Activated T-helper 1 cell treated with anti-CD3 and anti-CD28 coated beads, Interleukin-12 subunit alpha, Interleukin-12 subunit beta, Interleukin-2, Interleukin-4 antibody, amounts not matched to agents 30 ng/mL and 10 ng/mL and 1 ng/mL, durations not matched to agents 14 hours and 24 hours and 36 hours (primary cell): Measurements from ENCODE around the gene MED12L. TPM values are rescaled to one million over a fixed set of nuclear protein-coding genes. Genes with fewer than 3 reads are reported as not detected.
A peak's percentile ranks its signal among the peaks of the same experiment; 100 is the strongest.
"Not testable (repeated sequence)": the region's sequence is repeated elsewhere in the genome, so short reads cannot be mapped to it uniquely, and the experiment has no call there.

Source experiments
- DNase-seq: peaks from one replicate; pipeline ENCODE4 v3.0.0; 2021; ENCODE audit warnings: low spot score
- H3K27ac Mint-ChIP-seq: one replicate; pipeline ENCODE4 v1.8.0; 2021; ENCODE audit warnings: mild to moderate bottlenecking, mixed read lengths
- H3K27me3 Mint-ChIP-seq: one replicate; pipeline ENCODE4 v1.8.0; 2022; ENCODE audit warnings: mild to moderate bottlenecking, moderate library complexity, mixed read lengths; ENCODE audit not compliant: insufficient read depth
- H3K36me3 Mint-ChIP-seq: one replicate; pipeline ENCODE4 v1.8.0; 2021; ENCODE audit warnings: low read depth, mixed read lengths
- H3K4me1 Mint-ChIP-seq: one replicate; pipeline ENCODE4 v1.8.0; 2021; ENCODE audit warnings: low read depth, mixed read lengths
- H3K4me3 Mint-ChIP-seq: one replicate; pipeline ENCODE4 v1.8.0; 2021; ENCODE audit warnings: mild to moderate bottlenecking, moderate library complexity, mixed read lengths
- H3K9me3 Mint-ChIP-seq: one replicate; pipeline ENCODE4 v1.8.0; 2021; ENCODE audit warnings: mixed read lengths
- intact Hi-C: fragments of 100-400 bp; cut with micrococcal nuclease; formaldehyde crosslinking; loops from one replicate; pipeline ENCODE4 v1.15.1; 2024
- total RNA-seq: library from RNA; stranded (reverse); gene quantifications from 2 replicates; pipeline ENCODE4 v1.2.3, GENCODE V29; 2022

MED12L gene
- total RNA-seq, 1 donor from 2014 or later: 5.1 TPM

GRCh38 chr3:151234825-151235224 is 149.4 kb downstream of the MED12L start:
- Mint-ChIP-seq H3K4me3 (no peak overlapping the region), H3K27ac (no peak overlapping the region), H3K4me1 (peaks cover 20% of the 10 kb centered on the region), H3K9me3 (no peaks in the 10 kb centered on the region), H3K27me3 (peaks cover 4% of the 10 kb centered on the region), H3K36me3 (peaks cover 3% of the 10 kb centered on the region)
- DNase-seq: no peak
- intact Hi-C loops: no loop called here

- no peak overlapping the region for H3K4me3 Mint-ChIP-seq
- intact Hi-C loops: no loop called here
- peaks cover 4% of the 10 kb centered on the region for H3K27me3 Mint-ChIP-seq
- peaks cover 2% of the 10 kb centered on the region for H3K36me3 Mint-ChIP-seq
- no peak for DNase-seq
- peaks cover 13% of the 10 kb centered on the region for H3K4me1 Mint-ChIP-seq
- H3K9me3 Mint-ChIP-seq: no peaks in the 10 kb centered on the region
- no peak overlapping the region for H3K27ac Mint-ChIP-seq
Measured at GRCh38 chr3:151236316-151236715, 150.9 kb downstream of the MED12L start.

GRCh38 chr3:151236736-151237135 is 151.3 kb downstream of the MED12L start:
- Mint-ChIP-seq H3K27ac (no peak overlapping the region), H3K27me3 (peaks cover 4% of the 10 kb centered on the region)
- intact Hi-C loops: no loop called here

GRCh38 chr3:151242006-151242405 is 156.5 kb downstream of the MED12L start:
- H3K36me3 Mint-ChIP-seq, H3K4me1 Mint-ChIP-seq, H3K4me3 Mint-ChIP-seq, intact Hi-C loops, H3K27me3 Mint-ChIP-seq, H3K9me3 Mint-ChIP-seq, DNase-seq, H3K27ac Mint-ChIP-seq: not testable (repeated sequence)

More at GRCh38 chr3:151236736-151237135, 151.3 kb downstream of the MED12L start:
- Mint-ChIP-seq H3K4me1 (peaks cover 10% of the 10 kb centered on the region), H3K9me3 (no peaks in the 10 kb centered on the region), H3K36me3 (peaks cover 3% of the 10 kb centered on the region), H3K4me3 (no peak overlapping the region)
- no peak for DNase-seq

- Mint-ChIP-seq H3K4me1 (no peaks in the 10 kb centered on the region), H3K36me3 (peaks cover 16% of the 10 kb centered on the region), H3K9me3 (no peaks in the 10 kb centered on the region), H3K4me3 (no peak overlapping the region), H3K27ac (no peak overlapping the region), H3K27me3 (peaks cover 31% of the 10 kb centered on the region)
- intact Hi-C loops: loop anchor here (2.0 kb wide), 1 partner anchor 18 kb away; no protein-coding TSS in a partner anchor
- no peak for DNase-seq
Measured at GRCh38 chr3:151248772-151249337, 163.4 kb downstream of the MED12L start.

GRCh38 chr3:151256749-151257148 is 171.3 kb downstream of the MED12L start:
- no peaks in the 10 kb centered on the region for H3K4me1 Mint-ChIP-seq
- H3K36me3 Mint-ChIP-seq: peaks cover 9% of the 10 kb centered on the region
- no peak for DNase-seq
- H3K4me3 Mint-ChIP-seq: no peak overlapping the region
- intact Hi-C loops: loop anchor here (2.0 kb wide), 1 partner anchor 16 kb away; no protein-coding TSS in a partner anchor
- peaks cover 17% of the 10 kb centered on the region for H3K27me3 Mint-ChIP-seq
- H3K9me3 Mint-ChIP-seq: no peaks in the 10 kb centered on the region
- H3K27ac Mint-ChIP-seq: no peak overlapping the region

GRCh38 chr3:151259664-151260063 is 174.2 kb downstream of the MED12L start:
- intact Hi-C loops: no loop called here
- Mint-ChIP-seq H3K36me3 (peaks cover 12% of the 10 kb centered on the region), H3K27ac (no peak overlapping the region), H3K27me3 (peaks cover 15% of the 10 kb centered on the region), H3K4me1 (peaks cover 7% of the 10 kb centered on the region), H3K4me3 (no peak overlapping the region), H3K9me3 (no peaks in the 10 kb centered on the region)
- DNase-seq: no peak

GRCh38 chr3:151262871-151263525 is 177.5 kb downstream of the MED12L start:
- Mint-ChIP-seq H3K27me3 (peaks cover 12% of the 10 kb centered on the region), H3K4me1 (peaks cover 39% of the 10 kb centered on the region), H3K9me3 (no peaks in the 10 kb centered on the region), H3K4me3 (no peak overlapping the region), H3K27ac (no peak overlapping the region), H3K36me3 (peaks cover 22% of the 10 kb centered on the region)
- intact Hi-C loops: no loop called here
- DNase-seq: no peak

GRCh38 chr3:151264605-151265004 is 179.1 kb downstream of the MED12L start:
- H3K4me1 Mint-ChIP-seq: peaks cover 55% of the 10 kb centered on the region
- DNase-seq: no peak
- no peak overlapping the region for H3K4me3 Mint-ChIP-seq
- peaks cover 22% of the 10 kb centered on the region for H3K36me3 Mint-ChIP-seq
- intact Hi-C loops: loop anchor here (5.0 kb wide), 1 partner anchor 852 kb away; no protein-coding TSS in a partner anchor
- H3K9me3 Mint-ChIP-seq: no peaks in the 10 kb centered on the region
- no peak overlapping the region for H3K27ac Mint-ChIP-seq
- H3K27me3 Mint-ChIP-seq: peaks cover 8% of the 10 kb centered on the region

GRCh38 chr3:151265166-151265565 is 179.7 kb downstream of the MED12L start:
- peaks cover 5% of the 10 kb centered on the region for H3K27me3 Mint-ChIP-seq
- H3K36me3 Mint-ChIP-seq: peaks cover 22% of the 10 kb centered on the region
- no peaks in the 10 kb centered on the region for H3K9me3 Mint-ChIP-seq
- no peak for DNase-seq
- H3K4me3 Mint-ChIP-seq: no peak overlapping the region
- intact Hi-C loops: loop anchor here (5.0 kb wide), 1 partner anchor 853 kb away; no protein-coding TSS in a partner anchor
- peak overlapping the region; percentile 18 for H3K27ac Mint-ChIP-seq
- peaks cover 61% of the 10 kb centered on the region for H3K4me1 Mint-ChIP-seq

- DNase-seq: no peak
- H3K27ac Mint-ChIP-seq: no peak overlapping the region
- peaks cover 66% of the 10 kb centered on the region for H3K4me1 Mint-ChIP-seq
- H3K36me3 Mint-ChIP-seq: peaks cover 23% of the 10 kb centered on the region
- peaks cover 5% of the 10 kb centered on the region for H3K27me3 Mint-ChIP-seq
- intact Hi-C loops: loop anchor here (2.0 to 5.0 kb wide), 2 partner anchors 17 to 854 kb away; no protein-coding TSS in a partner anchor
- H3K9me3 Mint-ChIP-seq: no peaks in the 10 kb centered on the region
- no peak overlapping the region for H3K4me3 Mint-ChIP-seq
Measured at GRCh38 chr3:151265866-151266265, 180.4 kb downstream of the MED12L start.

- no peak for DNase-seq
- H3K4me1 Mint-ChIP-seq: peaks cover 76% of the 10 kb centered on the region
- H3K9me3 Mint-ChIP-seq: no peaks in the 10 kb centered on the region
- H3K36me3 Mint-ChIP-seq: peaks cover 24% of the 10 kb centered on the region
- H3K27ac Mint-ChIP-seq: no peak overlapping the region
- peaks cover 5% of the 10 kb centered on the region for H3K27me3 Mint-ChIP-seq
- H3K4me3 Mint-ChIP-seq: no peak overlapping the region
- intact Hi-C loops: loop anchor here (2.0 to 5.0 kb wide), 2 partner anchors 18 to 855 kb away; no protein-coding TSS in a partner anchor
Measured at GRCh38 chr3:151267066-151267465, 181.6 kb downstream of the MED12L start.
